Nephron progenitor cell (in vitro differentiated cells): Measurements from ENCODE around the gene MPPE1.

Experiments
- DNase-seq: peaks from one replicate; pipeline ENCODE4 v3.0.0; 2021
- H3K27ac Mint-ChIP-seq: 2 replicates; pipeline ENCODE4 v1.8.0; 2021; ENCODE audit warnings: mild to moderate bottlenecking, moderate library complexity, mixed read lengths
- H3K27me3 Mint-ChIP-seq: 2 replicates; pipeline ENCODE4 v1.8.0; 2021; ENCODE audit warnings: mild to moderate bottlenecking, low read depth, mixed read lengths; ENCODE audit not compliant: poor library complexity
- H3K36me3 Mint-ChIP-seq: 2 replicates; pipeline ENCODE4 v1.8.0; 2021; ENCODE audit warnings: low read depth, mixed read lengths
- H3K4me1 Mint-ChIP-seq: 2 replicates; pipeline ENCODE4 v1.8.0; 2021; ENCODE audit warnings: mixed read lengths
- H3K4me3 Mint-ChIP-seq: 2 replicates; pipeline ENCODE4 v1.8.0; 2021; ENCODE audit warnings: mild to moderate bottlenecking, moderate library complexity, mixed read lengths
- H3K9me3 Mint-ChIP-seq: 2 replicates; pipeline ENCODE4 v1.8.0; 2021; ENCODE audit warnings: mild to moderate bottlenecking, moderate library complexity, mixed read lengths
- CTCF ChIP-seq: fragments of 200-600 bp; sonication (generic); IDR thresholded peaks from 2 replicates; pipeline ENCODE4 v1.5.0; 2021; ENCODE audit warnings: antibody characterized with exemption

The MPPE1 gene

GRCh38 chr18:11872479-11873136 is 35.5 kb downstream of the MPPE1 start:
- no peaks in the 10 kb centered on the region for H3K27me3 Mint-ChIP-seq
- H3K27ac Mint-ChIP-seq = no peak overlapping the region
- H3K4me1 Mint-ChIP-seq = no peaks in the 10 kb centered on the region
- DNase-seq = no peak
- no peak overlapping the region for H3K4me3 Mint-ChIP-seq
- peaks cover 70% of the 10 kb centered on the region for H3K36me3 Mint-ChIP-seq
- TF ChIP-seq CTCF = no peak
- peaks cover 17% of the 10 kb centered on the region for H3K9me3 Mint-ChIP-seq

GRCh38 chr18:11871501-11871900 is 36.6 kb downstream of the MPPE1 start:
- TF ChIP-seq CTCF = no peak
- H3K4me1 Mint-ChIP-seq = no peaks in the 10 kb centered on the region
- H3K4me3 Mint-ChIP-seq = no peak overlapping the region
- peaks cover 15% of the 10 kb centered on the region for H3K9me3 Mint-ChIP-seq
- H3K27me3 Mint-ChIP-seq = no peaks in the 10 kb centered on the region
- no peak overlapping the region for H3K27ac Mint-ChIP-seq
- DNase-seq = no peak
- H3K36me3 Mint-ChIP-seq = peaks cover 59% of the 10 kb centered on the region

- TF ChIP-seq CTCF = no peak
- Mint-ChIP-seq H3K4me1 (no peaks in the 10 kb centered on the region), H3K4me3 (no peak overlapping the region), H3K36me3 (peaks cover 53% of the 10 kb centered on the region), H3K9me3 (no peaks in the 10 kb centered on the region), H3K27ac (peak overlapping the region; percentile 39), H3K27me3 (no peaks in the 10 kb centered on the region)
- DNase-seq = no peak
Measured at GRCh38 chr18:11868230-11868629, 39.9 kb downstream of the MPPE1 start.

- no peak for TF ChIP-seq CTCF
- Mint-ChIP-seq H3K27me3 (no peaks in the 10 kb centered on the region), H3K4me3 (no peak overlapping the region), H3K4me1 (peaks cover 10% of the 10 kb centered on the region), H3K9me3 (no peaks in the 10 kb centered on the region), H3K36me3 (peaks cover 47% of the 10 kb centered on the region), H3K27ac (no peak overlapping the region)
- no peak for DNase-seq
Measured at GRCh38 chr18:11866764-11867163, 41.4 kb downstream of the MPPE1 start.

GRCh38 chr18:11866329-11866728 is 41.8 kb downstream of the MPPE1 start:
- H3K27ac Mint-ChIP-seq = no peak overlapping the region
- no peak for TF ChIP-seq CTCF
- no peaks in the 10 kb centered on the region for H3K27me3 Mint-ChIP-seq
- no peak overlapping the region for H3K4me3 Mint-ChIP-seq
- DNase-seq = no peak
- peaks cover 14% of the 10 kb centered on the region for H3K4me1 Mint-ChIP-seq
- H3K9me3 Mint-ChIP-seq = no peaks in the 10 kb centered on the region
- H3K36me3 Mint-ChIP-seq = peaks cover 51% of the 10 kb centered on the region

GRCh38 chr18:11865071-11865470 is 43.0 kb downstream of the MPPE1 start:
- no peak overlapping the region for H3K27ac Mint-ChIP-seq
- no peaks in the 10 kb centered on the region for H3K9me3 Mint-ChIP-seq
- H3K4me1 Mint-ChIP-seq = peaks cover 25% of the 10 kb centered on the region
- no peak for DNase-seq
- no peak for TF ChIP-seq CTCF
- H3K36me3 Mint-ChIP-seq = peaks cover 50% of the 10 kb centered on the region
- no peaks in the 10 kb centered on the region for H3K27me3 Mint-ChIP-seq
- H3K4me3 Mint-ChIP-seq = no peak overlapping the region
